GM20431 (cell line): ENCODE measurements around the gene FGFR3.

Source experiments
- in situ Hi-C: fragments of 300-500 bp; cut with MseI, MboI; formaldehyde crosslinking; loops from one replicate; pipeline ENCODE4 v1.15.0; 2020; ENCODE audit warnings: low sequenced_read_pairs; ENCODE audit not compliant: unreplicated experiment

The FGFR3 gene

GRCh38 chr4:1754336-1754735 is 38.8 kb upstream of the FGFR3 start:
- in situ Hi-C loops = no loop called here

GRCh38 chr4:1755297-1755696 is 37.8 kb upstream of the FGFR3 start:
- in situ Hi-C loops = no loop called here

- in situ Hi-C loops = no loop called here
These were observed 37.0 kb upstream of the FGFR3 start for GRCh38 chr4:1756079-1756478.

GRCh38 chr4:1756893-1757779 is 36.0 kb upstream of the FGFR3 start:
- in situ Hi-C loops = no loop called here

- in situ Hi-C loops = no loop called here
These were observed 35.3 kb upstream of the FGFR3 start for GRCh38 chr4:1757836-1758235.

GRCh38 chr4:1758306-1759121 is 34.6 kb upstream of the FGFR3 start:
- in situ Hi-C loops = no loop called here

GRCh38 chr4:1759170-1759817 is 33.8 kb upstream of the FGFR3 start:
- in situ Hi-C loops = no loop called here

- in situ Hi-C loops = no loop called here
These were observed 33.3 kb upstream of the FGFR3 start for GRCh38 chr4:1759818-1760223.

- in situ Hi-C loops = no loop called here
These were observed 32.5 kb upstream of the FGFR3 start for GRCh38 chr4:1760521-1761071.

- in situ Hi-C loops = no loop called here
These were observed 31.9 kb upstream of the FGFR3 start for GRCh38 chr4:1761130-1761689.

- in situ Hi-C loops = no loop called here
These were observed 30.7 kb upstream of the FGFR3 start for GRCh38 chr4:1762264-1763010.

- in situ Hi-C loops = no loop called here
These were observed 30.0 kb upstream of the FGFR3 start for GRCh38 chr4:1763070-1763549.

- in situ Hi-C loops = no loop called here
These were observed 29.5 kb upstream of the FGFR3 start for GRCh38 chr4:1763550-1764080.

- in situ Hi-C loops = no loop called here
These were observed 28.4 kb upstream of the FGFR3 start for GRCh38 chr4:1764670-1765069.

- in situ Hi-C loops = no loop called here
These were observed 27.6 kb upstream of the FGFR3 start for GRCh38 chr4:1765409-1766072.

GRCh38 chr4:1766106-1767060 is 26.7 kb upstream of the FGFR3 start:
- in situ Hi-C loops = no loop called here

GRCh38 chr4:1767061-1767769 is 25.9 kb upstream of the FGFR3 start:
- in situ Hi-C loops = no loop called here
